Measurements from ENCODE around the gene ZSCAN10. TPM values are rescaled to one million over a fixed set of nuclear protein-coding genes. Genes with fewer than 3 reads are reported as not detected.
A peak's percentile ranks its signal among the peaks of the same experiment; 100 is the strongest.

The ZSCAN10 gene
- total and polyA plus RNA-seq, 9 of the 15 experiments (the other 6 are each of a cell fraction or from before 2014, with no cell fraction given): 0.22 TPM; not detected in 8

- POLR2A ChIA-PET: interaction anchor here (0.6 to 1.0 kb wide), 5 partner anchors 16 to 103 kb away, joined by 3 to 4 read pairs (median 3); no protein-coding TSS in a partner anchor
- in situ Hi-C loops (cut with MboI): no loop called here
- no peaks in the 10 kb centered on the region for H3K9me3 ChIP-seq (replicated peaks; ENCODE audit: control insufficient read depth, insufficient read depth, low read depth, low read length)
- peaks cover 4% of the 10 kb centered on the region for H3K9me1 ChIP-seq (ENCODE audit: control insufficient read depth, insufficient read depth, low read length)
- no peaks in the 10 kb centered on the region for H3K36me3 ChIP-seq (ENCODE audit: control insufficient read depth, insufficient read depth, low read length)
- WGBS (ENCODE audit: insufficient coverage, low coverage, missing lambda C conversion rate): 25% methylated on average over 5 of the region's 9 CpGs
- H3K4me3 ChIP-seq: peak overlapping the region; percentile 93
- no peak for FAIRE-seq
- no peak for DNase-seq (ENCODE audit: extremely low read depth in 1 of 4, low spot score in 3 of 4)
- 0 out of 2 replicates have a peak, but pooled peaks cover 3% of the 10 kb centered on the region for H4K20me1 ChIP-seq (replicated peaks; ENCODE audit: control insufficient read depth, insufficient read depth, low read length)
- peak overlapping the region; percentile 83 for H3K27ac ChIP-seq (ENCODE audit: extremely low read depth, low read depth, low read length)
- CTCF ChIA-PET (ENCODE audit: low intra/inter-chr PET ratio): interaction anchor here (0.6 to 2.6 kb wide), 9 partner anchors 28 to 1194 kb away, joined by 3 to 20 read pairs (median 4); no protein-coding TSS in a partner anchor
- no TSS peak for BruUV-seq (replicated peaks)
- H3K27me3 ChIP-seq (ENCODE audit: control insufficient read depth in 2 of 2, insufficient read depth in 2 of 2, low read length in 2 of 2): no peaks in the 10 kb centered on the region
- H3K79me2 ChIP-seq (ENCODE audit: control insufficient read depth, insufficient read depth, low read length): peaks cover 2% of the 10 kb centered on the region; the same call in 2 of the 3 replicates
- H2AFZ ChIP-seq (ENCODE audit: low read depth, low read length): peak overlapping the region; percentile 97
- peak overlapping the region; percentile 84 for H3K4me2 ChIP-seq (ENCODE audit: insufficient read depth, low read length)
- intact Hi-C loops (cut with micrococcal nuclease): loop anchor here (1.0 to 10.0 kb wide), 4 partner anchors 28 to 115 kb away; no protein-coding TSS in a partner anchor
- H3K9ac ChIP-seq (ENCODE audit: insufficient read depth in 1 of 2, low read depth in 2 of 2, low read length in 2 of 2): peak overlapping the region; percentile 85 to 97; a peak in 3 of 4 replicates
- no peak for ATAC-seq
- H3K4me1 ChIP-seq (replicated peaks in 1 of 2; ENCODE audit: control insufficient read depth in 2 of 2, insufficient read depth in 2 of 2, low read length in 2 of 2): peaks cover 8 to 39% of the 10 kb centered on the region in 2 experiments
- TF ChIP-seq BRCA1 (IDR thresholded peaks at IDR 0.05) (no peak), BRCA1 (CRISPR knock-in tag; IDR thresholded peaks at IDR 0.05) (0 out of 2 replicates have a peak, but pooled peaks have one; percentile 18), ZNF12 (CRISPR knock-in tag; IDR thresholded peaks at IDR 0.05) (no peak), NR2C2 (CRISPR knock-in tag; IDR thresholded peaks at IDR 0.05) (no peak), NR2C2 (tag; IDR thresholded peaks at IDR 0.05) (peak; percentile 55), ELF1 (tag; IDR thresholded peaks at IDR 0.05) (0 out of 2 replicates have a peak, but pooled peaks have one; percentile 1), ZNF592 (IDR thresholded peaks at IDR 0.05) (0 out of 2 replicates have a peak, but pooled peaks have one; percentile 4), CHD4 (IDR thresholded peaks at IDR 0.05; ENCODE audit: insufficient read depth, insufficient replicate concordance, low read depth, low read length, poor library complexity, severe bottlenecking) (no peak), JUND (IDR thresholded peaks at IDR 0.05; ENCODE audit: borderline replicate concordance, low read depth, low read length) (no peak), JUND (tag; IDR thresholded peaks at IDR 0.05; ENCODE audit: borderline replicate concordance, low read depth, low read length) (no peak), ZZZ3 (IDR thresholded peaks at IDR 0.05) (no peak), PHB2 (IDR thresholded peaks at IDR 0.05; ENCODE audit: low read depth) (no peak), NFRKB (IDR thresholded peaks at IDR 0.05; ENCODE audit: low read depth) (0 out of 2 replicates have a peak, but pooled peaks have one; percentile 35), BRF1 (IDR thresholded peaks at IDR 0.05; ENCODE audit: borderline replicate concordance, extremely low read depth, insufficient read length) (no peak), MCM7 (IDR thresholded peaks at IDR 0.05) (no peak), RBM22 (IDR thresholded peaks at IDR 0.05; ENCODE audit: low read depth, low read length, poor library complexity, severe bottlenecking) (no peak), SMARCA4 (IDR thresholded peaks at IDR 0.05) (peak; percentile 14; the same call in 1 of the 2 replicates), MCM2 (IDR thresholded peaks at IDR 0.05; ENCODE audit: low read depth) (no peak)
- TF ChIP-seq, protein P1, sequence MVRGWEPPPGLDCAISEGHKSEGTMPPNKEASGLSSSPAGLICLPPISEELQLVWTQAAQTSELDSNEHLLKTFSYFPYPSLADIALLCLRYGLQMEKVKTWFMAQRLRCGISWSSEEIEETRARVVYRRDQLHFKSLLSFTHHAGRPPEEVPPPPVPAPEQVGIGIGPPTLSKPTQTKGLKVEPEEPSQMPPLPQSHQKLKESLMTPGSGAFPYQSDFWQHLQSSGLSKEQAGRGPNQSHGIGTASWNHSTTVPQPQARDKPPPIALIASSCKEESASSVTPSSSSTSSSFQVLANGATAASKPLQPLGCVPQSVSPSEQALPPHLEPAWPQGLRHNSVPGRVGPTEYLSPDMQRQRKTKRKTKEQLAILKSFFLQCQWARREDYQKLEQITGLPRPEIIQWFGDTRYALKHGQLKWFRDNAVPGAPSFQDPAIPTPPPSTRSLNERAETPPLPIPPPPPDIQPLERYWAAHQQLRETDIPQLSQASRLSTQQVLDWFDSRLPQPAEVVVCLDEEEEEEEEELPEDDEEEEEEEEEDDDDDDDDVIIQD (CRISPR knock-in tag; IDR thresholded peaks at IDR 0.05): no peak
These were observed 39.3 kb downstream of the ZSCAN10 start for GRCh38 chr16:3059723-3060242.
